HG03139 (cell line): Measurements from ENCODE around the gene CRHR2.
"Not testable (repeated sequence)": the region's sequence is repeated elsewhere in the genome, so short reads cannot be mapped to it uniquely, and the experiment has no call there.

Experiments
- ATAC-seq: cut with Tn5 transposase; IDR thresholded peaks from one replicate; pipeline ENCODE4 v1.9.1; 2021; ENCODE audit not compliant: unreplicated experiment

The CRHR2 gene

DNA sequence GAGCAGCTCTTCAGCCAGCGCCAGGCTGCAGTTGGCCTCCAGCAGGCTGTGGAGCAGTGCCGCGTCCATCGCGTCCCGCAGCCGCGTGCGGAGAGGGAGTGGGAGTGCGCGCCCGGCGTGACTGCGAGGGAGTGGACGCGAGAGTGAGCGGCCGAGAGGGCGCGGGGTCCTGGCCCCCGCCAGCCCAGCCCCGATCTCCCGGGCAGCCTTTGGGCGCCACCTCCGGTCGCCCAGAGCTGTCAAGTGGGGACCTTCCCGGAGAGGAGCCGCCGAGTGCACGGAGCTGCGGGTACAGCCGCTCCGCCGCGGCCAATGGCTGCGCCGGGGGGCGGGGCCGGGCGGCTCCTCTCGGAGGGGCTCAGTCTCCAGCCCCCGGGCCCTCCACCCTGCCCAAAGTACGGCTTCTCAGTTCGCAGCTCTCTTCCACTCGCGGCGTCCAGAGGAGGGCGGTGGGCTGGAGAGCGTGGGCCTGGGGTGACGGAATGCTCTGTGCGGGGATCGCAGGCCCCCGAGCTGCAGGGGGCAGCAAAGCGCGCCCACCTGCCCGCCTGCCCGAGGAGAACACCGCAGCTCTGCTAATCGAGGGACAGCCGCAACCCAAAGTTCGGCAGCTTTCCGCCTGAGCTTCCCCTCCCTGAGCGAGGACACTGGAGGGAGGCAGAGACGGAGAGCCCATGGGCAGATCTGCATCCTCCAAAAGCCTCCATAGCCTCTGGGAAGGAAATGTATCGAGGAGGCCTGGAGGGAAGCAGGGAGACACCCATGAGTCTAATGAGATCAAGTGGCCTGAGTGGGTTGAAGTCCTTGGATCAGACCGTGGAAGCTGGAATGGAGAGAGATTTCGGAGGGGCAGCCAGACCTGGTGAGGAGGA is at the start of gene CRHR2:
TSS of gene CRHR2 (minus strand) at position 245 of the 872 bp plus-strand sequence. CDS start at position 69, 176 bp downstream.
- ATAC-seq, result no peak

DNA sequence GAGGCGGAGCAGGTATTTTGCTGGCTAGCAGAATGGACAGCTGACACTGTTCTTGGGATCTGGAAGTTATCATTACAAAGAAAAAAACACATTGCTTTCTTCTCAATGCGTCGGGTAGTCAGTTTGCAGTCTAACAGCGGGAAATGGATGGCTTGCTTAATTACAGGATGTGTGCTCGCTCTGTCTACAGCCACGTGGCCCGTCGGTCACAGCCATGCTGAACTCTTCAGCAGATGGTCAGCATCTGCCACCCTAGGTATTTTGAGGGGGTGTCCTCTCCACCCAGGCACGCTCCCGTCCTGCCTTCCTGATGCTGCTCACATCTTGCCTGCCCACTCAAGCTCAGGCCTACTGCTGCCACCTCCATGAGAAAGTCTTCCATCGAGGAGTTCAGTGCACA is 49.3 kb upstream of the CRHR2 start:
- no peak for ATAC-seq

DNA sequence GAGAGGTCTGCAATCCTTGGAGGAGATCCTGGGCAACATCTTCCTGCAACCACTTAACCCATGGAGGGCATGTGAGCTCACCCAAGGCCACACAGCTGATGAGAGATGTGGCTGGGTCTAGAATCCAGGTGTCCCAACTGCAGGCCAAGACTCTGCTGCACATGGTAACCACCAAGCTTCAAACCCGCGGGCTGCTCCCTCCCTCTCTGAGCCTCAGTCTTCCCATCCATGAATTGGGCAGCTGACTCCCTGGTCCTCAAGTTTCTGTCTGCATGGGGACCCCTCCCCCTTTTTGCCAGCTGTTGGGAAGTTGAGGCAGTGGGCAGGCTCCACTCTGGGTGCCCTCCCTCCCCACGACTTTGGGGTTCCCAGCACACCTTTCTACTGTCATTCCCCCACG is 48.7 kb upstream of the CRHR2 start:
- ATAC-seq, result no peak

DNA sequence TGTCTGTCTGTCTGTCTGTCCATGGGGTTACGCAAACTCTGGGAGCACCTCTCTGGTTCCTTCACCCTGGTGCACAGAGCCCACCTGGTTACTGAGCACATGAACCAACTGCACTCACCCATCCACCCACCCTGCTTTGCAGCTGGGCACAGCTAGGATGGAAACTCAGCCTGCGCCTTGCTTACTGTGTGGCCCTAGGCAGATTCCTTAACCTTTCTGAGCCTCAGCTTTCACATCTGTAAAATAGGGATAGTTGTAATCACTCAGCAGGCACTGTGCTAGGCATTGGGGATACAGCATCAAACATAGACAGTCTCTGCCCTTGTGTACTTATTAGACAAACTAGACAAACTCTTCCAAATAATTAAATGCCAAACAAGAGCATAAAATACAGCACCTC is 47.8 kb upstream of the CRHR2 start:
- no peak for ATAC-seq

DNA sequence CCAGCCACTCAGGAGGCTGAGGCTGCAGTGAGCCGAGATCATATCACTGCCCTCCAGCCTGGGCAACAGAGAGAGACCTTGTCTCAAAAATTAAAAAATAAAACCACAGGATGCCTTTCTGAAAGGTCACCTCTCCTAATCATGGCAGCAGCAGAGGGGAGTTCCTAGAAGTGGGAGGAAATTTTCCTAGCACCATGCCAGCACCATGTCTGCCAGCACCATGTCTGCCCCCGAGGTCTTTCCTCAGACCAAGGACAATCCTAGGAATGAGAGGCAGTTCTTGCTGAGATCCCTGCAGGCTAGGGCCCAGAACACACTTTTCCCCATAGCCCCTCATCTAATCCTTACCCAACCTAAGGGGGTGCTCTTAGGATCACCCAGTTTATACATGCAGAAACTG is 47.4 kb upstream of the CRHR2 start:
- ATAC-seq, result no peak

DNA sequence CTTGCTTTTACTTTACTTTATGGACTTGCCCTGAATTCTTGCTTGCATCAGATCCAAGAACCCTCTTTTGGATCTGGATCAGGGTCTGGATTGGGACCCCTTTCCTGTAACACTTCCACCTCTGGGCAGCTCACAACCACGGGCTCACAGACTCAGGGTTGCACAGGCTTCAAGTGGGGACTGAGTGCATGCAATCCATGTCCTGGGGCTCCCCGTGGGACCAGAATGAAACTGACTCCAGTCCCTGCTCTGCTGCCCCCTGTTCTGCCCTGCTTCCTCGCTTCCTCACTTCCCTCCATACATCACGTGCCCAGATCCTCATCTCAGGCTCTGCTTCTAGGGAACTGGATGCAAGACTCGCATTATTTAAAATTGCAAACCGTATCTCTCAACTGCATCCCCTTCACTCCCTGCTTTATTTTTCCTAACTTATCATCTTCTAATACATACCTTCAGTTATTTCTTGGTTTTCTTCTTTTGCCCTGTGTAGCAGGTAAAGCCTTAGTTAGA is 46.4 kb upstream of the CRHR2 start:
- ATAC-seq, result no peak

DNA sequence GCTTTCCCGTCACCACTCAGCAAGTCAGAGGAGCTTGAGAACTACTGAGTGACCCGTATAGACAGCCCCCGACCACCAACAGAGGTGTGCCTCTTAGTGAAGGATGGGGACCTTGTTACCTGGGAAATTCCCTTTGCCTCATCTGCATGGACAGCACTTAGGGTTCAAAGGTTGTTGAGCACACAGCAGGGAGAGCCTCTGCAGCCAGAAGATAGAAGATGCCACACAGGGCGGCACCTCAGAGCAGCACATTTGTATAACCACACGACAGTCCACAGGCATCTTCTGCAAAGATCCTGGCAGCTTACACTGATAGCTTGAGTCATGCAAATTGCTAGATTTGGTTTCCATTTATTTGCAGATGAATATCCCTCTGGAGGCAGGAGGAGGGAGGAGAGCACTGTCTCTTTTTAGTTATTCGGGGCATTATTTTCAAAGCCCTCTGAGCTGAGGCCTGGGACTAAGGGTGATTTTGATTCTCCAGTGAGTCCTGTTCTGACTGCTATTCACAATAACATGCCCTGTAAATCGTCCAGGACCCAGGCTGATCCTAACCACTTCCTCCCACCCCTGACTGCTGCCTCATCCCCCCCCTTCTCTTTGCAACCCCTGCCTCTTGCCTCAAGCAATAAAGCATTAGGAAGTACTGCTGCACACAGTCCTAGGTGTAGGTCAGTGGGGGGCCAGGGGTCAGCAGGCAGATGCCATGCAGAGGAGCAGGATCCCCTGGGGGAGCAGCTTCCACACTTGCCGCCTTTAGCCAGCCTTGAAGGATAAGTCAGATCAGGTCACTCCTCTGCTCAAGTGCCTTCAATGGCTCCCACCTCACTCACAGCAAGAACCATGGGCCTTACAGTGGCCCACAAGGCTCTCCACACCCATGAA is 45.0 kb upstream of the CRHR2 start:
- peak; percentile 58 for ATAC-seq

DNA sequence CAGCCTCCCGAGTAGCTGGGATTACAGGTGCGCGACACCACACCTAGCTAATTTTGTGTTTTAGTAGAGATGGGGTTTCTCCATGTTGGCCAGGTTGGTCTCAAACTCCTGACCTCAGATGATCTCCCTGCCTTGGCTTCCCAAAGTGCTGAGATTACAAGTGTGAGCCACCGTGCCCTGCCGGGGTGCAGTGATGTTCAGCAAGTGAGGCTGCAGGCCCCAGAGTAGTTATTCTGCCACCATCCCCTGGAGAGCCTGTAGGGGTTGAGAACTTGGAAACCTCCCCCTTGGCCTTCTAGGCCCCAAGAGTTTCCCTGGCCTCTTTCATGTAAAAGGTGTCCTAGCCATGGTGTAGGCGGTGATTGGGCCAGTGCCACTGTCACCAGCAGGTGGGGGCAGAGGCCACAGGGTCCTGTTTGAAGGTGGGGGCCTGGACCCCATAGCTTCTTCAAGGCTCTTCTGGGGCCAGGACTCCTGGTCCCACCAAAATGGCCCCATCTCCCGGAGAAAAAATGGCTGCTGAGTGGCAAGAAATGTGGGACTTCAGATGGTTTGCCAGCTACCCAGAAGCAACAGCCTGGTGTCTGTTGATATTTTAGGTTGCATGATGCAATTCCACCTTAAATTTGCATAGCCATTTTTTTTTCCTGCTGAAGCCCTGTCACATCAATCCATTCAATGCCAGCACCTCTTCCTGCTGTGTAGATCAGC is 44.2 kb upstream of the CRHR2 start:
- ATAC-seq, result no peak

DNA sequence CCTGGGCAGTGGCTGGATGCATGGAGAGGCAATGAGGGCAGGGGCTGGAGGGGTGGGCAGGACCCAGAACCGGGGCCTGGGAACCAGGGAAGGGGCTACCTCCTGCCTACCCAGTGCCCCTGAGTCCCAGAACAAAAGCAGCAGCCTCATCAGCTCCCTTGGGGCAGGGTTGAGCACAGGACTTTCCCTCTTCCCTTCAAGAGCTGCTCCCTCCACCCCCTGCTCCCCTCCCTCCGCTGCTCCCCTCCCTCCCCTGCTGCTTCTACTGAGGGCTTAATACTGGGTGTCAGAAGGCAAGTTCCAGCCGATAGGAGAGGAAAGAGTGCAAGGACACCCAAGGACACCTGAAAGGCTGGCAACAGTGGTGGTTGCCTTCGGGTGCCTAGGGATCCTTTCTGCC is 41.5 kb upstream of the CRHR2 start:
- no peak for ATAC-seq

DNA sequence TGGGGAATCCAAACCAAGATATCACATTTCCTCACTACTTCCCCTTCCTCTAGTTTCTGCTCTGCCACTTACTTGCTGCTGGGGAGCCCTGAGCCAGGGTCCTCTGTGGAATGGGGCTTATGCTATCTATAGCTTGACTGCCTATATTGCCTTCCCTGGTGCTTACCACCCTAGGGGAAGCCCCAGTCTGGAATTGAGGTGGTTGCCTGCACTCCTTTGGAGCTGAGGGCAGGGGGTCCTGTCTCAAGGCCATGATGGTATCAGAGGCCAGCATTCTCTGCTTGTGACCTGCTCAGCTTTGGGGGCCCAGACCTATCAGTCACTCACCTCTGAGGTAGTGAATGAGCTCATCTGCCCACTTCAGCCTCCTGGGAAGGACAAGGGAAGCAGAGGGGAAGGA is 40.4 kb upstream of the CRHR2 start:
- no peak for ATAC-seq

DNA sequence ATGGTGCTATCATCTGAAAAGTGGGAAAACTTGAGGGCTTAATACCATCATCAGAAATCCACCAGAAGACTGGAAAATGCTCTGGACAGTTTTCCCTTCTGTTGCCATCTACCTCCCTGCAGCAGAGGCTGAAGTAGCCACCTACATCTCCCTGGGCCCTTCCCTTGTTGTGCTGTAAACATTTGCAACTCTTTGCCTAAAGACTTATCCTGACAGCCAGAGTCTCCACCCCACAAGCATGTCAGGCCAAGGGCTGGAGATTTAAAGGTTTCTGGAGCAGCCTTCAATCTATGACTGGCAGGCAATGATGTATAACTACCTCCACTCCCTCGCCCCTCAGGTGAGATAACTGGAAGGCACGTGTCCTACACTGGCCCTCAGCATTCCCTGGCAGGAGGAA is 39.9 kb upstream of the CRHR2 start:
- ATAC-seq, result no peak

DNA sequence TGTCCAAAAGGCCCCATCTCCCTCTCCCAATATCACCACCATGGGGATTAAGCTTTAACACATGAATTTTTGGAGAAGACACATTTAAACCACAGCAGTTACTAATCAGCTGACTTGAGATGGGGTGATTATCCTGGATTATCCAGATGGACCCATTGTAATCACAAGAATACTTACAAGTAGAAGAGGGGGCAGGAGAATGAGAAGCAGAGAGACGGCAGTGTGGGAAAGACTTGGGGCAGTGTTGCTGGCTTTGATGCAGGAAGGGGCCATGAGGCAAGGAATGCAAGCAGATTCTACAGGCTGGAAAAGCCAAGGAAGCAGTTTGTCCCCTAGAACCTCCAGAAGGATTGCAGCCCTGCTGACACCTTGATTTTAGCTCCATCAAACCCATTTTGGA is 39.0 kb upstream of the CRHR2 start:
- ATAC-seq, result no peak

DNA sequence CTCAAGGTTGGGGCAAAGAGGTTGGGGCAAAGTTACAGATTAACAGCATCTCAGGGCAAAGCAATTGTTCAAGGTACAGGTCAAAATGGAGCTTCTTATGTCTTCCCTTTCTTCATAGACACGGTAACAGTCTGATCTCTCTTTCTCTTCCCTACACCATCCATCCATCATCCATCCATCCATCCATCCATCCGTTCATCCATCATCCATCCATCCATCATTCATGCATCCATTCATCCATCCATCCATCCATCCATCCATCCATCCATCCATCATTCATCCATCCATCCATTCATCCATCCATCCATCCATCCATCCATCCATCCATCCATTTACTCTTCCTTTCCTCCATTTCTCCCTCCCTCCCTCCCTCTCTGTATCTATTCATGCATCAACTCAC is 37.2 kb upstream of the CRHR2 start:
- ATAC-seq, result not testable (repeated sequence)

DNA sequence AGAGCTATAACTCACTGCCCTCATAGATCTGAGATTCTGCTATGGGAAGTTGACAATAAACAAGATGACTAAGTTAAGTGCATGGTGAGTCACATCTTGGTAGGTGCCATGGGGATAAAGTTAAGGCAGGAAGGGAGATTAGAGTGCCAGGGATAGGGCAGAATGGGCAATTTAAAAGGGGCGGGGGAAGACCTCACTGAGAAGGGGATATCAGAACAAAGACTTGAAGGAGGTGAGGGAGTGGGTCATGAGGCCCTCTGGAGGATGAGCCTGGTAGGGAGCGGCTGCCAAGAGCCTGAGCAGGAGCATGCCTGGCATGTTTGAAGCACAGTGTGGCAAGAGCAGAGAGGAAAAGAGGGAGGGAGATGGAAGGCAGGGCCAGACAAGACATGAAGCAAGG is 34.9 kb upstream of the CRHR2 start:
- ATAC-seq, result no peak

DNA sequence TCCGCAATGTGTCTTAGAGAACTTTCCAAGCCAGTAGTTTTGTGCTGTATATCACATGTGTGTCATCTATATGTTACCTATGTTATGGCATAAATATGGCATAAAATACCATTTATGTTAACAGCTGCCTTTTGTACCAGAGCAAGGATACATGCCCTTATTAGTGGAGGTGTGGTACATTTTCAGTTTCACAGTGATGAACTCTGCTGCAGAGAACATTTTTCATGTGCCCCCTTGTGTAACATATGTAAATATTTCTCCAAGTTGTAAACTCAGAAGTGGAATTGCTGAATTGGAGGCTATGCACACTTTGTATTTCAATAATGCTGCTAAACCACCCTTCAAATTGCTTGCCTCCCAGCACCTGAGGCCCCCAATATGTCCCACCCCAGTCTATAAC is 31.9 kb upstream of the CRHR2 start:
- no peak for ATAC-seq

DNA sequence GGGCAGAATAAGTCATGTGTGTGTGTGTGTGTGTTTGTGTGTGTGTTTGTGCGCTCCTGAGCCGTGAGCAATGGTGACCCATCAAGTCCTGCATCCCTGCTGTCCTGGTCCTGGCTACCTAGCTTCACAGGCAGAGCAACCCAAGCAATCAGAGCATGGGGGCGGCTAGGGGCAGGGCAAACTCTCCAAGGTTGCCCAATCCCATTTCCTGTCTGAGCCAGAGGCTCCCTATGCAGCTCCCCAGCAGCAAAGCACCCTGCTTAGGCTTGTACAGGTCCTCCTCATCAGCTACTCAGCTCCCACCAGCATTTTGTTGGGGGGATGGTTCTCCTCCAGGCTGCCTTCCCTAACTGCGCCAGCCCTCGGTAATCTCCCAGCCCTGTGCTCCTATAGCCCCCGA is 31.1 kb upstream of the CRHR2 start:
- ATAC-seq, result no peak

DNA sequence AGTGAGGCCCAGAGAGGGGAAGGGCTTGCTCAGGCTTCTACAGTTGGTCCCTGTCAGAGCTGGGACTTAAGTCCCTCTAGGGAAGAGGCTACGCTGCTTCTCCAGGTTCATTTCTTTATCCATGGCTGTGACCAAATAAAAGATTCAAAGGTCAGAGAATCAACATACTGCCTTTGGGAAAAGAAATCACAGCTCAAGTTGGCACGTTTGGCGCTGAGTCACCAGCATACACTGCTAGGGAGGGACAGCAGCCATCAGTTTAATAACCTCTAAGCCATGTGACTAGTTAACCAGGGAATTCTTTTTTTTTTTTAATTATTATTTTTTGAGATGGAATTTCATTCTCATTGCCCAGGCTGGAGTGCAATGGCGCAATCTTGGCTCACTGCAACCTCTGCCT is 28.4 kb upstream of the CRHR2 start:
- no peak for ATAC-seq

DNA sequence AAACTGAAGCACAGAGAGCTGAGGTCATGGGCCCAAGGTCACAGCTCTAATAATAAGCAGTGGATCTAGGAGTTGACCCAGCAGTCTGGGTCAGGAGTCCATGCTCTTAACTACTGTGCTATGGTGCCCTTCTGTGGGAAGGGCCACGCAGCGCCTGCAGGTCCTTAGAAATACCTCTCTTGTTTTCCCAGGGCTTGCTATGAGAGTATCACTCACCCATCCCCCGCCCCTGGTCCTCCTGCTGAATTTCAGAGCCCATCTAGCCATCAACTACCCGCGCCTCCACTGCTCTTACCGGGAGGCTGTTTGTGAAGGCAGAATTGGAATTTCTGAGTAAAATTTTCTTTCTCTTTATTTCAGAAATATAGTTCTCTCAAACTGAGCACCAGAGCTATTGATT is 27.3 kb upstream of the CRHR2 start:
- ATAC-seq, result no peak

DNA sequence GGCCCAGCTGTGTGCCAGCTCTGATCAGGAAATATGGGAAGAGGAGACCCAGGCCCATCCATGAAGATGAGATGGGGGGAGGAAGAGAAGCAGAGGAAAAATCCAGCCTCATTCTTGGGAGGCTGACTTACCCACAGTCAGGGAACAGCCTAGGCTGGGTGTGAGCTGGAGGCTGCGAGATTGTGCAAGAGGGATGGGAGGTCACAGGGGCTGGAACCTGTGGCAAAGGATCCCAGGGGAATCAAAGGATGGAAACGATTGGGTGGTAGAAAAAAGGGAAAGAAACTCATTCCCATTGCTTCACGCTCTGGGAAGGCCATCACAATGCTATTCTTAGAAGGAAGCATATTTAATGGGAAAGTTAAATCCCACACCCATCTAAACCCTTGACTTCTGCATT is 26.7 kb upstream of the CRHR2 start:
- ATAC-seq, result no peak

DNA sequence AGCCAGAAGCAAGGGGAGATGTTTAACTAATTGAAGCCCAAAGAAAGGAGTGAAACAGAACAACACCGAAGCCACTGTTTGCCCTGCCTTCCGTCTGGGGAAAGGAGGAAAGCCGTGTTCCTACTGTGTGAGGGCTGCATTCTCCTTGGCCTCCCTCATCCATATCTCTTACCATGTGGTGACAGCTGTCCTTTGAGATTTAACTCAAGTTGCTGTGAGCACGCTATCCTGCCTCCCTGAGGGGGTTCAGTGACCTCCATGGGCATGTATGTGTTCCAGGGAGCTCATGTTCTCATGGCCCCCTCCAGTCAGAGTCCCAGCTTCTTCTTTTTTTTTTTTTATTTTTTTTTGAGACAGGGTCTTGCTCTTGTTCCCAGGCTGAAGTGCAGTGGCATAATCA is 26.2 kb upstream of the CRHR2 start:
- ATAC-seq, result no peak
